Spleen (tissue), 11 donors: ENCODE results near the gene AHCY. TPM values are rescaled to one million over a fixed set of nuclear protein-coding genes. Genes with fewer than 3 reads are reported as not detected.
A peak's percentile ranks its signal among the peaks of the same experiment; 100 is the strongest.

ENCODE experiments used
- DNase-seq: peaks from one replicate; pipeline ENCODE4 v3.0.0-alpha.2; 2020
- H3K27ac ChIP-seq, 8 donors: fragments of 200-600 bp; sonication (generic) in 7 of 8; 1 replicate in 4 of 8; 2 replicates in 4 of 8; pipeline versions ENCODE4 v1.5.0 to v1.8.0; 2016 to 2021; ENCODE audit warnings: inconsistent platforms in 4 of 8, mild to moderate bottlenecking in 4 of 8, moderate library complexity in 1 of 8
- H3K27me3 ChIP-seq, 7 donors: fragments of 200-600 bp; sonication (generic) in 6 of 7; replicated peaks in 1 of 7; 1 replicate in 4 of 7; 2 replicates in 3 of 7; pipeline versions ENCODE4 v1.5.0 to v1.8.0; 2016 to 2021; ENCODE audit warnings: inconsistent platforms in 3 of 7, mild to moderate bottlenecking in 1 of 7
- H3K36me3 ChIP-seq, 6 donors: fragments of 200-600 bp; sonication (generic) in 5 of 6; 1 replicate in 4 of 6; 2 replicates in 2 of 6; pipeline versions ENCODE4 v1.5.0 to v1.8.0; 2016 to 2021; ENCODE audit warnings: inconsistent platforms in 2 of 6
- H3K4me1 ChIP-seq, 6 donors: fragments of 200-600 bp; sonication (generic) in 5 of 6; 1 replicate in 3 of 6; 2 replicates in 3 of 6; pipeline versions ENCODE4 v1.5.0 to v1.8.0; 2016 to 2021; ENCODE audit warnings: inconsistent platforms in 3 of 6
- H3K4me3 ChIP-seq, 8 donors: fragments of 200-600 bp; sonication (generic) in 7 of 8; 1 replicate in 4 of 8; 2 replicates in 4 of 8; pipeline versions ENCODE4 v1.5.0 to v1.8.0; 2016 to 2021; ENCODE audit warnings: inconsistent platforms in 4 of 8, mild to moderate bottlenecking in 4 of 8, moderate library complexity in 2 of 8
- H3K9me3 ChIP-seq, 8 donors: fragments of 200-600 bp; sonication (generic) in 7 of 8; 1 replicate in 4 of 8; 2 replicates in 4 of 8; pipeline versions ENCODE4 v1.5.0 to v1.8.0; 2016 to 2021; ENCODE audit warnings: inconsistent platforms in 4 of 8
- CTCF ChIP-seq, 11 experiments: fragments of 200-600 bp in 7 of 11; fragments of 450-650 bp in 4 of 11; sonication (generic) in 4 of 11; IDR thresholded peaks in 8 of 11; conservative IDR thresholded peaks in 3 of 11; 1 replicate in 7 of 11; 2 replicates in 4 of 11; pipeline versions ENCODE4 v1.4.0 to v1.8.0; 2016 to 2021; ENCODE audit warnings: antibody characterized with exemption in 11 of 11, inconsistent platforms in 4 of 11, mild to moderate bottlenecking in 1 of 11
- POLR2A ChIP-seq, 3 donors: fragments of 450-650 bp; IDR thresholded peaks; one replicate each; pipeline ENCODE4 v1.5.1; 2017; ENCODE audit warnings: antibody characterized with exemption in 3 of 3, mild to moderate bottlenecking in 1 of 3
- POLR2AphosphoS5 ChIP-seq, 3 donors: sonication (generic); formaldehyde crosslinking; IDR thresholded peaks; one replicate each; pipeline ENCODE4 v1.5.1; 2017; ENCODE audit warnings: antibody characterized with exemption in 3 of 3
- WGBS, 5 donors: extraction: QIAGEN DNeasy Blood & Tissue Kit in 3 of 5; methylation state at CpG; one replicate each; pipeline versions ENCODE4 v1.1.5 to v1.1.7; 2013 to 2018; 5-methylcytosine and 5-hydroxymethylcytosine counted together
- intact Hi-C: fragments of 100-400 bp; cut with DNase I; formaldehyde crosslinking; loops from one replicate; pipeline ENCODE4 v1.15.0; 2023; ENCODE audit warnings: low total_unique reads
- polyA plus RNA-seq, 3 donors: library from polyadenylated mRNA; stranded (reverse); fragments of 200-250 nt; gene quantifications; one replicate each; pipeline ENCODE4 v1.2.1, GENCODE V29; 2013
- total RNA-seq, 7 donors: library from RNA; depleted of rRNA in 3 of 7; stranded (reverse); fragments of >200 nt in 3 of 7; fragmentation: NEBNext Ultra II Directional in 4 of 7; extraction: Animal tissue kit (Norgen Biotek cat#: 25700) in 4 of 7; gene quantifications; one replicate each; pipeline versions ENCODE4 v1.1.0 to v1.2.1, GENCODE V29; 2016 to 2021
- donor health status: healthy with polysubstance abuse.
- donor health status: DM: no; HTN: no; CAD: no; lungs with moderate emphysema.
- donor health status: DM: no; HTN: no; CAD: no.
- donor health status: Bipolar disorder and iron deficiency.
- donor health status: healthy.
- donor health status: DM: no; HTN: no; CAD: no.
- donor health status: DM: yes; HTN: yes; CAD: no.

AHCY gene
- total and polyA plus RNA-seq, 10 donors = 35.0 to 67.1 (median 46.7) TPM

DNA sequence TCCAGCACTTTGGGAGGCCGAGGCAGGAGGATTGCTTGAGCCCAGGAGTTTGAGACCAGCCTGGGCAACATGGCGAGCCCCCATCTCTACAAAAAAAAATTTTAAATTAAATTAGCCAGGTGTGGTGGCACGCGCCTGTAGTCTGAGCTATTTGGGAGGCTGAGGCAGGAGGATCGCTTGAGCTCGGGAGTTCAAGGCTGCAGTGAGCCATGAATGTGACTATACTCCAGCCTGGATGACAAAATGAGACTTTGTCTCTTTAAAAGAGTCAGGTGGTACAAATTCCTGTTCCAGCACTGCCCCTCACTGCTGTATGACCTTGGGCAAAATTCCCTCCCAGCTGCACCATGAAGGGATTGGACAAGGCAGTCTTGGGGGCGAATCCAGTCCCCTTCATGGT is 28.5 kb downstream of the AHCY start:
- WGBS, 5 donors = 93 to 99% (median 96%) methylated on average over 7 of the region's 7 CpGs
- peaks cover 0 to 2% (median 0%) of the 10 kb centered on the region in 7 donors for H3K27me3 ChIP-seq
- TF ChIP-seq POLR2AphosphoS5 (IDR thresholded peaks at IDR 0.05) = no peak
- no peak for TF ChIP-seq POLR2A (IDR thresholded peaks at IDR 0.05)
- no peak for TF ChIP-seq CTCF (IDR thresholded peaks at IDR 0.05 in 8 of 11, conservative IDR thresholded peaks at IDR 0.05 in 3 of 11)

DNA sequence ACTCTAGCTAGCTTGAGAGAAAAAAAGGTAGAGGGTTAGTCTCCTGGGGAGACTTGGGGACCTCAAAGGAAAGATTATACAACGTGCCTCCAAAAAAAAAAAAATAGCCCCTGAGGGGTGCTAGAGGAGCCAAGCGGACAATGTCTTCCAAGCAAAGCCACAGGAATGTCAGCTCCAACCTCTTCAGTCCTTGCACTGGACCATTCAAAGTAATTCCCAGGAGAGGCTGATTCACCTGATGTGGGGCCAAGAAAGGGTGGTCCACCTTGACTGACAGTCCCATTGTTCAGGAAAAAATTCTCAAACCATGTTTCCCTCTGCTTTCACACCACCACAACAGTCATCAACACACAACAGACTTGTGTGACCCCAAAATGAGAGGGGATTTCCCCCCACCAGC is 31.2 kb downstream of the AHCY start:
- no peak for TF ChIP-seq POLR2A (IDR thresholded peaks at IDR 0.05)
- no peak for TF ChIP-seq CTCF (IDR thresholded peaks at IDR 0.05 in 8 of 11, conservative IDR thresholded peaks at IDR 0.05 in 3 of 11)
- no peak for TF ChIP-seq POLR2AphosphoS5 (IDR thresholded peaks at IDR 0.05)

More for the DNA sequence above, 28.5 kb downstream of the AHCY start:
- Histone ChIP-seq H3K4me1 (peaks cover 0 to 6% (median 2%) of the 10 kb centered on the region in 6 donors), H3K9me3 (no peaks in the 10 kb centered on the region), H3K36me3 (peaks cover 0 to 72% (median 17%) of the 10 kb centered on the region in 6 donors), H3K27ac (no peak overlapping the region), H3K4me3 (no peak overlapping the region)
- no peak for DNase-seq
- intact Hi-C loops = no loop called here

DNA sequence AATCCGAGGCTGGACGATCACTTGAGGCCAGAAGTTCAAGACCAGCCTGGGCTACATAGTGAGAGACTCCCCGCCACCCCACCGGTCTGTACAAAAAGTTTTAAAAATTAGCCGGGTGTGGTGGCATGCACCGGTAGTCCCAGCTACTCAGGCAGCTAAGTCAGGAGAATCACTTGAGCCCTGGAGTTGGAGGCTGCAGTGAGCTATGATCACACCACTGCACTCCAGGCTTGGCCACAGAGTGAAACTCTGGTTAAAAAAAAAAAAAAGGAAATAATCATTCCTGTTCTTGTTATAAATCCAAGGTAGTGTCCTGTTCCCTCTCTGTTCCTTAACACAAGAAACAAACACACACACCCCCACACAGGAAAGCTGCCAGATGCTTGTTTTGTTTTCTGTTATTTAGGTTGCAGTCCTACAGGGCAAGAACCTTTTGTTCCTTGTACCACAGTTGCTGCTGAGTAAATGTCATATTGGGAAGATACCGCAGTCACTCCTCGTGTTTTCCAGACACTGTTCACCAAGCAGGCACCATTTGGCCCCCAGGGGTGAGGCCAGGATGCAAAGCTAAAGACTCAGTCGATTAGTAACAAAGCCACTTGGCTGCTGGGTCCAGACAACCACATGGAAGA is 33.0 kb downstream of the AHCY start:
- peaks cover 0 to 16% (median 0%) of the 10 kb centered on the region in 7 donors for H3K27me3 ChIP-seq
- no peak overlapping the region for H3K4me3 ChIP-seq
- H3K36me3 ChIP-seq = peaks cover 0 to 27% (median 0%) of the 10 kb centered on the region in 6 donors
- H3K4me1 ChIP-seq = peaks cover 0 to 21% (median 15%) of the 10 kb centered on the region in 6 donors
- DNase-seq = no peak
- no peak overlapping the region for H3K27ac ChIP-seq
- H3K9me3 ChIP-seq = no peaks in the 10 kb centered on the region
- intact Hi-C loops = no loop called here
- no peak for TF ChIP-seq POLR2AphosphoS5 (IDR thresholded peaks at IDR 0.05)
- TF ChIP-seq POLR2A (IDR thresholded peaks at IDR 0.05) = no peak
- no peak for TF ChIP-seq CTCF (IDR thresholded peaks at IDR 0.05 in 8 of 11, conservative IDR thresholded peaks at IDR 0.05 in 3 of 11)
- WGBS, 5 donors = 89 to 97% (median 91%) methylated on average over 9 of the region's 9 CpGs

More for the DNA sequence above, 31.2 kb downstream of the AHCY start:
- intact Hi-C loops = no loop called here
- peaks cover 0 to 21% (median 15%) of the 10 kb centered on the region in 6 donors for H3K4me1 ChIP-seq
- no peak overlapping the region for H3K27ac ChIP-seq
- 91 to 97% (median 93%) methylated on average over 2 of the region's 2 CpGs for WGBS, 5 donors
- H3K27me3 ChIP-seq = peaks cover 0 to 16% (median 0%) of the 10 kb centered on the region in 7 donors
- no peak overlapping the region for H3K4me3 ChIP-seq
- DNase-seq = no peak
- H3K9me3 ChIP-seq = no peaks in the 10 kb centered on the region
- peaks cover 0 to 45% (median 8%) of the 10 kb centered on the region in 6 donors for H3K36me3 ChIP-seq

DNA sequence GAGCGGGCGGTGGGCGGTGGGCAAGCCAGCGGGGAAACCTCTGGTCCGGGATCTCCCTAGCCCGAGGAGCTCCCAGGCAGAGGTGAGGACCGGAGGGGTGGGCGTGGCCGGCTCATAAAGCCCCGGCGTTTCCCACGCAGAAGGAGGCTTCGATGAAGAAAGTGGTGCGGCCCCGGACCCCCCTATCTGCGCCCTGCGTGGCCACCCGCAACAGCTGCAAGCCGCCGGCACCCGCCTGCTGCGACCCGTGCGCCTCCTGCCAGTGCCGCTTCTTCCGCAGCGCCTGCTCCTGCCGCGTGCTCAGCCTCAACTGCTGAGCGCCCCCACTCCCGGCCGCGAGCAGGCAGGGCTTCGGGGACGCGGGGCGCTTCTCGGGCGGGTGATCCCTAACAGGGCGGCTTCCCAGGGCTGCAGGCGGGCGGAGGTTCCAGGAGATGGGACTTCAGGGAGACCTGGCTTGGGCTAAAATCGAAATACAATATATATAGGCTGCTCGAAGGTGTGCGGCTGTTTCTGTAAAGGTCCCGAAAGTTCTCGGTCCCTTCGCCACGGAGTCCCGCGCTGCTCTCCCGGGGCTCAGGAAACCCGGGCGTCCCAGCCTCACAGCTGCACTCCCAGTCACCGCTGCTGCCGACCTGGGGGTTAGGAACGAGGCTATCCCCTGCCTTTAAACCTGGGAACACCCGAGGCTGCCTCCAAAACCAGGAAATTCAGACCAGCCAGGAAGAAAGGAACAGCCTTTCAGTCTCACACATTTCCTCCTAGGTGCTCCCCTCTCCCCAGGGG is 34.1 kb downstream of the AHCY start:
- DNase-seq = peak; percentile 84
- TF ChIP-seq POLR2AphosphoS5 (IDR thresholded peaks at IDR 0.05) (peak; percentile 7 to 65 (median 49)), CTCF (IDR thresholded peaks at IDR 0.05 in 8 of 11, conservative IDR thresholded peaks at IDR 0.05 in 3 of 11) (no peak)
- H3K4me3 ChIP-seq = peak overlapping the region; percentile 0 to 64 (median 32)
- peaks cover 0 to 21% (median 15%) of the 10 kb centered on the region in 6 donors for H3K4me1 ChIP-seq
- intact Hi-C loops = no loop called here
- 10 to 28% (median 14%) methylated on average over 35 to 58 of the region's 58 CpGs for WGBS, 5 donors
- no peak overlapping the region for H3K27ac ChIP-seq
- H3K27me3 ChIP-seq = peaks cover 0 to 16% (median 0%) of the 10 kb centered on the region in 7 donors
- H3K36me3 ChIP-seq = peaks cover 0 to 16% (median 0%) of the 10 kb centered on the region in 6 donors
- H3K9me3 ChIP-seq = no peaks in the 10 kb centered on the region
